Kidney (tissue), 14 donors: Measurements from ENCODE around the gene SLC9A8. TPM values are rescaled to one million over a fixed set of nuclear protein-coding genes. Genes with fewer than 3 reads are reported as not detected.

ENCODE experiments used
- DNase-seq, 5 donors: peaks; one replicate each; pipeline ENCODE4 v3.0.0-alpha.2; 2013 to 2020
- FAIRE-seq: peaks from 2 replicates; lab custom pipeline; 2012; peaks lifted over from hg19 to GRCh38; lab: Jason Lieb, UNC
- H3K27ac ChIP-seq, 2 donors: one replicate each; pipeline ENCODE4 v1.7.0; 2013; ENCODE audit warnings: low read depth in 2 of 2, low read length in 2 of 2, inconsistent platforms in 1 of 2
- H3K27me3 ChIP-seq: one replicate; pipeline ENCODE4 v1.7.1; 2013; ENCODE audit warnings: low read length, inconsistent platforms; ENCODE audit not compliant: control insufficient read depth, insufficient read depth
- H3K36me3 ChIP-seq, 3 donors: one replicate each; pipeline versions ENCODE4 v1.7.0 to v1.7.1; 2013; ENCODE audit warnings: low read length in 3 of 3, control low read depth in 1 of 3, inconsistent platforms in 1 of 3; ENCODE audit not compliant: insufficient read depth in 3 of 3, control insufficient read depth in 2 of 3
- H3K4me1 ChIP-seq, 3 donors: one replicate each; pipeline versions ENCODE4 v1.7.0 to v1.7.1; 2013; ENCODE audit warnings: low read length in 3 of 3, inconsistent platforms in 1 of 3, low read depth in 1 of 3; ENCODE audit not compliant: control insufficient read depth in 2 of 3, insufficient read depth in 2 of 3
- H3K4me3 ChIP-seq, 3 donors: one replicate each; pipeline versions ENCODE4 v1.7.0 to v1.8.1; 2013; ENCODE audit warnings: low read length in 3 of 3, control low read depth in 1 of 3, inconsistent platforms in 1 of 3
- H3K9ac ChIP-seq, 3 donors: one replicate each; pipeline versions ENCODE4 v1.7.0 to v1.7.1; 2013; ENCODE audit warnings: low read length in 3 of 3, control low read depth in 1 of 3, inconsistent platforms in 1 of 3
- H3K9me3 ChIP-seq, 3 donors: one replicate each; pipeline versions ENCODE4 v1.7.0 to v1.7.1; 2013; ENCODE audit warnings: low read length in 3 of 3, control low read depth in 1 of 3, inconsistent platforms in 1 of 3; ENCODE audit not compliant: control insufficient read depth in 2 of 3, insufficient read depth in 1 of 3
- intact Hi-C: fragments of 100-400 bp; cut with DNase I; formaldehyde crosslinking; loops from one replicate; pipeline ENCODE4 v1.11.1; 2022
- polyA plus RNA-seq: library from polyadenylated mRNA; stranded (reverse); fragments of 350-450 nt; fragmentation: Illumina TruSeq; extraction: RNeasy Lipid Tissue Mini Kit (QIAGEN cat#74804); gene quantifications from one replicate; pipeline ENCODE4 v1.2.3, GENCODE V29; 2014; ENCODE audit warnings: low read depth, low replicate concordance; ENCODE audit not compliant: insufficient read depth
- total RNA-seq: library from RNA; stranded (reverse); fragmentation: NEBNext Ultra II Directional; extraction: Animal tissue kit (Norgen Biotek cat#: 25700); gene quantifications from one replicate; pipeline ENCODE4 v1.2.1, GENCODE V29; 2021
- TF ChIP-seq, protein P1 (sequence below): IDR thresholded peaks from 3 replicates; pipeline ENCODE4 v1.5.1; 2012; ENCODE audit warnings: mild to moderate bottlenecking, moderate library complexity, borderline replicate concordance; ENCODE audit not compliant: insufficient read depth; ENCODE audit errors: extremely low read depth
- donor health status: control.
- donor health status: control.
- donor health status: control.
- donor health status: control.
- donor health status: control.
- donor health status: DM: yes; HTN: yes; CAD: no.
- donor health status: Normal renal cell carcinoma (clear cell type).

Gene SLC9A8
- total and polyA plus RNA-seq, 2 donors from 2014 or later = 4.5 to 22.4 TPM

DNA sequence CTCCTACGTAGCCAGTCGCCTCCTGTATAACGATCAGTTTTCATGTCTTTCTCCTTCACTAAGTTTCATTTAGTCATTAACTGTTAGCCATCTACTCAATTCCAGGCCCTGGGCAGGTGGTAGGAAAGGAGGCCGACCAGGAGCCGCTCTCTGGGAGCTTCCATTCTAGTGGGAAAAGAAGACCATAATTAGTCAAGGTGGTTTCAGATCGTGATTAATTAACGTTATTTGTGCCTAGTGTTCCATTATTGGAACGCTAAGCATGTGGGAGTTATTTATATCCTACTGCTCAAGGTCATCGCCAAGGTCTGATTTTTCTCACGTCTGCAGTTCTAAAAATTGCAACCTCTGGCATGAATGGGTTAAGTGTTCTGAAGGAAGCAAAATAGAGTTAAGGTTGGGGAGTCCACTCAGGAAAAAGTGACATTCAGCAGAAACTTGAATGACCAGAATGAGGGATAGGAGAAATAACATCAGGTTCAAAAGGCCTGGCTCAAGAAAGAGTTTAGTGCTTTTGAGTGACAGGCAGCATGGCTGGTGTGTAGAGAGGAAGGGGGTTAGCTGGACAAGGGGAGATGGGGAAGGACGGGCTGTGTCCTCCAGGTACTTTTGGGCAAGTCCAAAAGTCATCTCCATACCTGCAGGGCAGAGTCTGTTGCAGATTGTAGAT, 812 bp downstream of the SLC9A8 start:
- H3K9me3 ChIP-seq = no peaks in the 10 kb centered on the region
- intact Hi-C loops = no loop called here

DNA sequence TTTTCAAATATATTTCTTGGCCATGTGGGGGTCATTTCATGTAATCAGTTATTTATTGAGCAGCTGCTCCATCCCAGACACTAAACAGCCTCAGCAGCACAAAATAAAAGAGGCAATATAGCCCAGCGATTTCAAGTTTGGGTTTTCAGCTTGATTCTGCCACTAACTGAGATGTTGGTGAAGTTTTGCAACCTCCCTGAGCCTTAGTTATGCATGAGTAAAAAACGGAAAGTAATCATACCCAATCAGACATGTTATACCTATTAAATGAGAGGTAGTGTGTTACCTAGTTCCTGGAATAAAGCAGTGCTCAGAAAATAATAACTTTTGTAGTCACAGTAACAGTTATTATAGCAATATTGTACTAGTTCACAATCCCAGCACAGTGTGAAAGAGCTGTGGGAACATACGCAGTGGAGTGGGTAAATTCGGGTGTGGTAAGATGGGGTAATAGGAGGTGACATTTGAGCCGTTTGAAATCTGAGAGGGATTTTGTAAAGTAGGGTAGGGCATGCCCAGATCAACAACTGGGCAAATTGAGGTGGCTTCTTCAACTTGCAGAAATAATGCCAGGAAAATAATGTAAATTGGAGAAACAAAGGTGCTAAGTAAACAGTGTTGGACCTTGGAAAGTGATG, 1.5 kb downstream of the SLC9A8 start:
- H3K36me3 ChIP-seq = no peaks in the 10 kb centered on the region
- no peak for FAIRE-seq
- TF ChIP-seq, protein P1, sequence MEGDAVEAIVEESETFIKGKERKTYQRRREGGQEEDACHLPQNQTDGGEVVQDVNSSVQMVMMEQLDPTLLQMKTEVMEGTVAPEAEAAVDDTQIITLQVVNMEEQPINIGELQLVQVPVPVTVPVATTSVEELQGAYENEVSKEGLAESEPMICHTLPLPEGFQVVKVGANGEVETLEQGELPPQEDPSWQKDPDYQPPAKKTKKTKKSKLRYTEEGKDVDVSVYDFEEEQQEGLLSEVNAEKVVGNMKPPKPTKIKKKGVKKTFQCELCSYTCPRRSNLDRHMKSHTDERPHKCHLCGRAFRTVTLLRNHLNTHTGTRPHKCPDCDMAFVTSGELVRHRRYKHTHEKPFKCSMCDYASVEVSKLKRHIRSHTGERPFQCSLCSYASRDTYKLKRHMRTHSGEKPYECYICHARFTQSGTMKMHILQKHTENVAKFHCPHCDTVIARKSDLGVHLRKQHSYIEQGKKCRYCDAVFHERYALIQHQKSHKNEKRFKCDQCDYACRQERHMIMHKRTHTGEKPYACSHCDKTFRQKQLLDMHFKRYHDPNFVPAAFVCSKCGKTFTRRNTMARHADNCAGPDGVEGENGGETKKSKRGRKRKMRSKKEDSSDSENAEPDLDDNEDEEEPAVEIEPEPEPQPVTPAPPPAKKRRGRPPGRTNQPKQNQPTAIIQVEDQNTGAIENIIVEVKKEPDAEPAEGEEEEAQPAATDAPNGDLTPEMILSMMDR = no peak
- DNase-seq = no peak
- no peaks in the 10 kb centered on the region for H3K27me3 ChIP-seq
- H3K4me3 ChIP-seq = peak overlapping the region in 2 of 3 donors; percentile 79 to 95
- H3K9ac ChIP-seq = peak overlapping the region in 1 of 3 donors; percentile 77
- H3K9me3 ChIP-seq = no peaks in the 10 kb centered on the region
- H3K4me1 ChIP-seq = peaks cover 0 to 11% (median 10%) of the 10 kb centered on the region in 3 donors
- peak overlapping the region in 1 of 2 donors; percentile 90 for H3K27ac ChIP-seq
- intact Hi-C loops = no loop called here

More for the DNA sequence above, 812 bp downstream of the SLC9A8 start:
- no peaks in the 10 kb centered on the region for H3K36me3 ChIP-seq
- peak overlapping the region; percentile 87 to 90 for H3K27ac ChIP-seq
- H3K4me3 ChIP-seq = peak overlapping the region; percentile 79 to 96 (median 95)
- no peak for FAIRE-seq
- H3K9ac ChIP-seq = peak overlapping the region; percentile 77 to 93 (median 83)
- no peaks in the 10 kb centered on the region for H3K27me3 ChIP-seq
- H3K4me1 ChIP-seq = peaks cover 0 to 11% (median 10%) of the 10 kb centered on the region in 3 donors
- peak in 2 of 5 donors; percentile 9 to 13 for DNase-seq
- TF ChIP-seq, protein P1 = no peak

DNA sequence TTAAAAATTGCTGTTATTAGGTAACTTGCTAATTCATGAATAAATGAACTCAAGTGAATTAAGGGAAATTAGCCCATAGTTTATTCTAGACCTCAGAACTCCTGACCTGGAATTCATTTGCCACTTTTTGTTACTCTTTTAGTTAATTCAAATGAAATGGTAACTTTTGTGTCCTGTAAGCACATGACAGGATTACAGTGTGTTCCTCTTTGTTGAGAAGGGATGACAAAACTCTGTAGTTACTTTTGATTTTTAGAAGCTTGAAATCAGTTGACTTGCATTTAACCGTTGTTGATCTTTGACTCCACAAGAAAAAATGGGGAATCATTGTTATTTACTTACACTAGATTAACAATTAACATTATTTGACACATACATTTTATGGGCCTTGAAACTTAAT, 6.2 kb downstream of the SLC9A8 start:
- H3K36me3 ChIP-seq = peaks cover 4 to 15% (median 11%) of the 10 kb centered on the region in 3 donors
- H3K27me3 ChIP-seq = no peaks in the 10 kb centered on the region
- H3K27ac ChIP-seq = no peak overlapping the region

More for the DNA sequence above, 6.2 kb downstream of the SLC9A8 start:
- intact Hi-C loops = no loop called here
- TF ChIP-seq, protein P1 = no peak
- no peak for FAIRE-seq
- H3K4me3 ChIP-seq = no peak overlapping the region
- H3K4me1 ChIP-seq = peaks cover 0 to 13% (median 10%) of the 10 kb centered on the region in 3 donors
- no peaks in the 10 kb centered on the region for H3K9me3 ChIP-seq
- no peak for DNase-seq
- no peak overlapping the region for H3K9ac ChIP-seq
